ENCODE data around the gene NOTCH1.

Gene NOTCH1

DNA sequence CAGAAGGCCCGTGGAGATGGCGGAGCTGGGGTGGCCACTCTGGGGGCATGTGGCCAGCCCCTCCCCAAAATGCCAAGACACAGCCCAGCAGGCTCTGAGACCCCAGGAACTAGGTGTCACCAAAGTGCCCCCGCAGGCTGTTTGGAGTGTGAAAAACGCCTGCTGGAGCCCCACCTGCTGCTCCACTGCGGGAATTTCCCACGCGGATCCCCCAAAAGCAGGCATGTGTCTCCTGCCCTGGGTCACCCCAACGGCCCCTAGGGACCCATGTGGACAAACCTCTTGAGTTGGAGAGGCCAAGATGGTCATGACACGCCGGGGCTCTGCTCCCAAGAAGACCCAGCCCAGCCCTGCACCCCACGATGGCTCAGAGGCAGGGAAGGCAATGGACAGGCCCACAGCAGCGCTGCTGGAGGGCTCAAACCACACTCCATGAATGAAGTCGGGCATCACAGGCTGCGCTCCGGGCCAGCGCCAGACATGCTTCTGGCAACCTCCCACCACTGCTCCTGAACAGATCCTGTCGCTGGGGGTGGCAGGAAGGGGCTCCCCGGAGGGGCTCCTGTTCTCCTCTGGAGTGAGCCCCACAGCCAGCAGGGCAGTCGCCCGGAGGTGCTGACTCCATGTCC, 15.3 kb downstream of the NOTCH1 start:
- DNase-seq = no peak

DNA sequence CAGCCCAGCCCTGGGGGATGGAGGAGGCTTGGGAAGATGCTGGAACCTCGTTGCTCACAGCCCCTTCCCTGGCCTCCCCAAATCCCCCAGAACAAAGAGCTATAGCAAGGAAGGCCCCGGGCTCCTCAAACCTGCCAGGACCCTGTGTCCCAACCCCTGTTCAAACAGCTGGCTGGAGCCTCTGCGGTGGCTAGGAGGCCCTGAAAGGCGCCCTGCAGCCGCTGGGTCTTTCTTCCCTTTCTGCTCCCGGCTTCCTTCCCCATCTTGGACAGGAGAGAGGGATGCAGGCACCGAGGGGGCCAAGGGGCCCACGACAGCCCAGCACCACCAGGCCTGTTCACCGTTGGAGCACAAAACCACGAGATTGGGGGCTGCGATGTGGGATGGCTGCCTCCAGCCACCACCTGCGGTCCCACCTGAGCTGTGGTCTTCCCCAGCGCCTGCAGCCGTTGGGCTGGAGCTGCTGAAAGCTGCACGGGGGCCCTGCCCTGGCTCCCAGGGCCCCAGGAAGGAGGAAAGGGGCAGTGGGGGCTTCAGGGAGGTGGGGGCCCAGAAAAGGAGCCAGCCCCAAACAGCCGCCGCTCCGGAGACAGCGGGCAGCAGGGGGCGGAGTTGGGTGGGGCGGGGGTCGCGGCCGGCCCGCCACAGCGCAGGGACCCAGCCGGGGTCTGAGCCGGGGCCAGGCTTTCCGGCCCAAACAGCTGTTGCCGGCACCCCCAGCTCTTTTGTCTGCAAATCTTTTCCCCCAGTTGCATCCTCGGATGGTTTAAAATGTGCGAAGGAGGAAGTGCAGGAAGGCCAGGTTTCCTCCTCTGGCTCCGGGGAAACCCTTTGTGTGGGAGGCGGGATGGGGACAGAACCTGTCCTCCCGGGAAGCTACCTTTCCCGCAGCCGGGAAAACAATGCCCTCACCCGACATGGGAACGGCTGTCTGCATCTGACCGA, 16.1 kb downstream of the NOTCH1 start:
- no peak for DNase-seq

DNA sequence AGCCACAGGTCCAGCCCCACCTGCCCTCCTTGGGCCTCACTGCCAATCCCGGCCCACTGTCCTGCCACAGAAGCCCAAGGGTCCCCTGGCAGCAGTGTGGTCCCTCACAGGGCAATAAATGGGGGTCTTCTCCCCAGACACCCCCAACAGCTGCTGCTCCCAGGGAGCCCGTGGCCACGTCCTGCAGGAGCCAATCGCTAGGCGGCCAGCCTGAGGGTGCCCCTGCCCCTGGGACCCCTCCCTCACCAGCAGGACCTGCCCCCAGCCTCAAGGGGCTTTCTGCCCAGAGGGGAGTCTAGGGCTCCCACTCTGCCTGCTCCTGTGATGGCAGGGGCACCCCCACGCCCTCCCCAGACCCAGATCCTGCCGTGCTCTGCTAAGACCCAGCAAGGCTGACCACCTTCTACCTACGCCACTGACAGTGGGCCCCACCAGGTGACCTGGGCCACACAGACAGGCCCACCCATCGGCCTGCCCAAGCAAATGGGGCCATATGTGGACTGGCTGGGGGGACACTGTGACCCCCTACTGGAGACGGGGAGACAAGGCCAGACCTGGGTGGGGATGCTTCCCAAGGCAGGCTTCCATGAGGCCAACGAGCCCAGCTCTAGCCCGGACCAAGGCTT, 17.0 kb downstream of the NOTCH1 start:
- DNase-seq = no peak

DNA sequence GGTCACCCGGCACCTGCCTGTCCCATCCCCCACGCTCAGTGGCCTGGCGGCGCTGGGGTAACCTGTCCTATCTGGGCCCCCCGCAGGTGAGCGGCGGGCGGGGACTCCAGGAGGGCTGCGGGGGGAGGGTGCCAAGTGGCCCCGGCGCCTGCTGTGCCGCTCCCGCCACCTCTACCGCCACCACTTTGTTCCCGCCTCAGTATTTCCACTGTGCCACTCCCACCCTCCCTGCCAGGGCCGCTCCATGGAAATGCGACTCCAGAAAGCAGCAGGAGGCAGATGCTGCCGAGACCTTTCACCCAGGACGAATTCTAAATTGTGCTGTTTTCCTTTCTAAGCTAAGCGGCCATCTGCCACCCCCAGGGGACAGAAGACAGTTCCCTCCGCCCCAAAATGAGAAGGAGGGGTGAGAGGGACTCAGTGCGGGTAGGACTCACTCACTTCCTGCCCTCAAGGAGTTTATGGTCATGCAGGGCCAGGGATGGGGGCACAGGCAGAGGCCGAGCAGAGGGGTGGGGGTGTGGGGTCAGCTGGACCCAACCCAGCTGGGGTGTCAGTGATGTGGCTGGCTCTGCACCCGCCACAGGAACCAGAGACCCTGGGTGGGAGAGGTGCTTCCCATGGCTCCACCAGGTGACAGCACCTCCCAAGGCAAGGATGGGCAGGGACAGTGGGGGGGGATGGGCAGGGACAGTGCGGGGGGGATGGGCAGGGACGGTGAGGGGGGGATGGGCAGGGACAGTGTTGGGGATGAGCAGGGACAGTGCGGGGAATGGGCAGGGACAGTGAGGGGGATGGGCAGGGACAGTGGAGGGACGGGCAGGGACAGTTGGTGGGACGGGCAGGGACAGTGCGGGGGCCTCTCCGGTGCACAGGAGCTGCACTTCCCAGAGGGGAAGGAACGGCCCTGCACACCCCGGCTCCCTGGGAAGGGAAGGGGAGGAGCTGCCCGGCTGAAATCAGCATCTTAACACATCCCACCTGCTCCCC, 17.8 kb downstream of the NOTCH1 start:
- DNase-seq = no peak

DNA sequence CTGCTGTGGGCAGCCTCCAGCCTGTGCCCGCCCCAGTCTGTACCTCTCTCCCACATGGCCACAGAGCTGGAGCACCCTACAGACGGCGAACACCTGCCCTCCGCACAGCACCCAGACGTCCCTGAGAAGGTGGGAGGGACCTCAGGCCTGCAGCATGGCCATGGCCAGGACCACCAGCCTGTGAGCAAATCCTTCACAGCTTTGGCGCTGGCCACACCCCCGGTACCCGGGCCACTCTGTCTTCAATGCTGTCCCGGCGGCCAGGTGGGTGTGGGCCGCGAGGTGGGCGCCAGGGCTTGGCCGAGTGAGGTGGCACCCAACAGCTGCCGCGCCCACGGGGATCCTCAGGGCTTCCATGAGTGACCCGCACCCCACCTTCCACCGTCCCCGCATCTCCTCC, 18.7 kb downstream of the NOTCH1 start:
- no peak for DNase-seq

DNA sequence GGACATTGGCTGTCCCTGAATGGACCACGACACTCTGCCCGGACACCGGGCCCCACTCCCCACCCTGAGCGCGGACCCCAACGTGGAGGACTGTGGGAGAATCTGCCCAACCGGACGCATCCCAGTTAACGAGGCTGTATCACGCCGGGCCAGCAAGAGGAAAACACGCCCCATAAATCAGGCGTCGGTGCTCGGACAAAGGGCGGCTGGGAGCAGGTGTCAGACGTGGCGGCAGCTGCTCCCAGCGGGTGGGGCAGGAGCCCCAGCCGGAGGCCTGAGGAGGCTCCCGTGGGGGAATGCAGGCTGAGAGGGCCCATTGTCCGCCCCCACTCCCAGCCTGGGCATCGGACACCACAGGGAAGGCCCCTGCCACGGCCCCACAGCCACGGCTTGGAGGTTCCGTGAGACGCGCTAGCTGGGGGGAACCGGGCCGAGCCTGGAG, 19.2 kb downstream of the NOTCH1 start:
- no peak for DNase-seq

DNA sequence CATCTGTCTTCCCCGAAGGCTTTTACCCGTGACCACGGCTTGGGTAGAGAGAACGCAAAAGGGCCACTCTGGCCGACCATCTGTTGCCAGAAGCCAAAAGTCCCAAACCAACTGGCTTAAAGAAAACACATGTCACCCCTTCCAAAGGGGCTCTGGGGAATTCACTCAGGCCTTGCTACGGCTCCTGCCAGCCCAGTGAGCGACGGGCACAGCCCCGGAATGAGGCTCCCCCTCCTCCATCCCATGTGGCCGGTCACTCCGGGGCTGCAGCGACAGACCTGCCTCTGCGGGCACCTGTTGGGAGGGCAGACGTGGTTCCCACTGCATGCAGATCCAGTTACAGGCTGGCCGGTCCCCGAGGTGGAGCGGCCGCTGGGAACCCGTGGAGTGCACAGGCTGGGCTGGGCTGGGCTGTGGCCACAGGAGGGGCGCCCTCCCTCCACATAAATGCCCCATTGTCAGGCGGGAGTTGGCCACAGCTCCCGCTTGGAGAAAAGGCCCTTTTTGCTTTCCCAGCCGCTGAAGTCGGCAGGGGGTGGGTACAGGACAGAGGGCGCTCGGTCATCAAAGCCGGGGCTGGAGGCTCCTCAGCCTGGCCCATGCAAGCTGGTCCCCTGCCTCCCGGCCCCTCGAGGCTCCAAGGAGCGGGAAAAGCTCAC, 19.9 kb downstream of the NOTCH1 start:
- DNase-seq = no peak

DNA sequence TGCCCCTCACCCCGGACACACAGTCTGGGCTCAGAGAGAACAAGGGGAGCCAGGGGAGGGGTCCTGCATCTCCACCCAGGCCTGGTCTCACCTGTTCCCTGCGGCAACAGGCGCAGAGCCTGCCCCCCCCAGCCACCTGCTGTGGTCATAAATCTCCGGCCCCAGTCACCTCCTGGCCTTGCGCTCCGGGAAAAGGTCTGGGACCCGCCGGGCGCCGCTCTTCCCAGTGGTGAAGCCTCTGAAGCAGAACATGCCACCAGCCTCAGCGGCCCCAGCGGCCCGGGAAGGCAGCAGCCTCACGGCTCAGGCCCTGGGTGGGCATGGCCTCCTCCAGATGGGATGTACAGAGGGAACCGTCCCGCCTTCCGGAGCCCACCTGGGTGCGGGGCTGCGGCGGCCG, 20.6 kb downstream of the NOTCH1 start:
- DNase-seq = no peak

DNA sequence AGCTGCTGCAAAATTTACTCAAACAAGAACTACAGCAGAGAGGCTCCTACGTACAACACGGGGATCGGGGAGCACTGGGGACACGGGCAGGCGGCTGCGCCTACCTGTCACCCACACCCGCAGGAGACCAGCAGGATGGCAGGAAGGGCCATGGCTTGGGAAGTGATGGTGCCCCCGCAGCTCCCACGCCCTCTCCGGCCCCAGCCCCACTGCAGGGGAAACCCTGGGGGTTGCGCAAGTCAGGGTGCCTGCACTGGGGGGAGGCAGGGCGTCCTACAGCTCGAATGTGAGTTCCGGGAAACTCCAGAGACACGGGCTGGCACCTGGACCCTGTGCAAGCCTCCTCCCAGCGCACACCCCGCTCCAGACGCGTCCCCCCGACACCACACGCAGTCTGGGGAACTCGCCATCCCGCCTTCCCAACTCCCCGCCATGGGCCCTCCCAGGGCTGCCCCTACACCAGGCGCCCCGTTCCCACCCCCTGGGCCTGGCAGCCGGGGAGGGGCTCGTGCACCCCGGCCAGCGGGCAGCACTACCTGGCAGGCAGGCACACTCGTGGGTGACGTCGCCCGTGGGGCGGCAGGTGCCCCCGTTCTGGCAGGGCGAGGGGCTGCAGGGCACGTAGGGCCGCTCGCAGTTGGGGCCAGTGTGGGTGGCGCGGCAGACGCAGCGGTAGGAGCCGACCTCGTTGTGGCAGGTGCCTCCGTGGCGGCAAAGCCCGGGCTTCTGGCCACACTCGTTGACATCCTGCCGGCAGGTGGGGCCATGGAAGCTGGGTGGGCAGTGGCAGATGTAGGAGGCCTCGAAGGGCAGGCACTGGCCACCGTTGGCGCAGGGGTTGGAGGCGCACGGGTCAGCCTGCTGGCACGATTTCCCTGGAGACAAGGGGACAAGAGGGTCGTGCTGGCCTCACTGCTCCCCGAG, 23.3 kb downstream of the NOTCH1 start:
- no peak for DNase-seq

DNA sequence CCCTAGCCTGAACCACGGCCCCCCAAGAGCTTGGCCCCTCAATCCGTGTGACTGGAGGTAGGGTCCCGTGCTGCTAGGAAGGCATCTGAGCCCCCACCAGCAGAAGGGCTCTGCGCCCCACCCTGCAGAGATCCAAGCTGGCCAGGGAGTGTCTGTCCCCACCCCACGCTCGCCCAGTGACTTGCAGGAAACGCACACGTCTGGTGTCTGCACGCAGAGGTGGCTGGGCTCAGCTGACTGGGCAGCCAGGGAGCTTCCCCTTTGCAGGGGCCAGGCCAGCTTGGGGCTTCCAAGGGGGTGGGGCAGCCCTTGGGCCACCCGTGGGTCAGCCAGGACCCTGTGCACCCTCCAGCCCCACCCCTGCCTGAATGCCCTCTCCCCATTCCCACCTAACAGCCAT, 24.3 kb downstream of the NOTCH1 start:
- no peak for DNase-seq

DNA sequence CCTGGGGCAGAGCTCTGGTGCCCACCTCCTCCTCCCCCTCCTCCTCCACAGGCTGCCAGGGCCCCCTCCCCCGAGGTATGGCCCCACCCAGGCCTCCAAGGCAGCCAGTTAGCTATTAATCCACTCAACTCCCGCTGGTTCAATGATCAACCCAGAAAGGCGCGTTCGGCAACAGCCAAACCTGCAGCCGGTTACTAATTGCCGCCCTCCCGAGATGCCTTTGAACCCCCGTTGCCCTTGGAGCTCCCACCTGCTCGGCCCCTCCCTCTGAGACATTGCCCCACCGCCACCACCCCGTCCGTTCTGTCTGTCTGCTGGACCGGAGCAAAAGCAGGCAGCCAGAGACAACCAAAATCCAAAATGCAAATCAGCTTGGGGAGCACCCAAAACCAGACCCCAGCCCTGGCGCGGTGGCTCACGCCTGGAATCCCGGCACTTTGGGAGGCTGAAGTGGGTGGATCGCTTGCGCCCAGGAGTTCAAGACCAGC, 25.8 kb downstream of the NOTCH1 start:
- no peak for DNase-seq

DNA sequence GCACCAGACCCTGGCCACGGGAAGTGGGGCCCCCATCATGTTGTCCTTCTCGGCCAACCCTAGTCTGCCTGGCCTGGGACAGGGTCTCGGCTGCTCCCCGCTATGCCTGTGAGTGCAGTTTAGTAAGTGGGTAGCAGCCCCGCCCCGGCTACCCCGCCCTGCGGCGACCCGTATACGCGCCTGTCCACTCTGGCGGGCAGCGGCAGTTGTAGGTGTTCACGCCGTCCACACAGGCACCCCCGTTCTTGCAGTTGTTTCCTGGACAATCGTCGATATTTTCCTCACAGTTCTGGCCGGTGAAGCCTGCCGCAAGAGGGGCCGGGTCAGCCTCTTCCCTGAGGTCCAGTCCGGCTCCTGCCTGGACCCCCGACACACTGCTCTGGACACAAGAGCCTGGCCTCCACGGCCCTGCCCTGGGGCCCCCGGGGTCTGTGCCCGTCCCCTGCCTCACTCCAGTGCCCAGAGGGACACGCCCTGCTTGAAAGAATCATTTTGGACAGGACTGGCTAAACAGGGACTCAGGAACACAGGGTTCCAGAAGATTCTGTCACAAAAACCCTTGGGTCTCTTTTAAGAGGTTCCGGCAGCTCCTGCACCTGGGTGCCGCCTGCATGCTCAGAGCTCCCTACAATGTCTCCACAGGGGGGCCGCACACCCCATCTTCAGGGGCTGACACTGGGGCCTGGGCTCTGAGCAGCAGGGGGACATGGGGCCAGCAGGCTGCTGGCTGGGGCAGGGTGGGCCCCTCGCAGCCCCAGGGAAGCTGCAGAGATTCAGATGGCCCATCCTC, 26.4 kb downstream of the NOTCH1 start:
- DNase-seq = no peak

DNA sequence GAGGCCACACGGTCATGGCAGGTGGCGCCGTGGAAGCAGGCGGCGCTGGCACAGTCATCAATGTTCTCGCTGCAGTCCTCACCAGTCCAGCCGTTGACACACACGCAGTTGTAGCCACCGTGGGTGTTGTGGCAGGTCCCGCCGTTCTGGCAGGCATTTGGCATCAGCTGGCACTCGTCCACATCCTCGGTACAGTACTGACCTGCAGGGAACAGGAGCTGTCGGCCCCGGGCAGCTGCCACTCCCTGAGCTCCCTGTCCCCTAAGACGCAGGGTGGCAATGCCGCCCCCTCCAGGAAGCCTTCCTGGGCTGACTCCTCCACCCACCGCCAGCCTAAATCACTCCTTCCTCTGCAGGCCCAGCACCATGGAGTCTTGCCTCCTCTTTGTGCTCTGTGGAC, 27.2 kb downstream of the NOTCH1 start:
- no peak for DNase-seq

DNA sequence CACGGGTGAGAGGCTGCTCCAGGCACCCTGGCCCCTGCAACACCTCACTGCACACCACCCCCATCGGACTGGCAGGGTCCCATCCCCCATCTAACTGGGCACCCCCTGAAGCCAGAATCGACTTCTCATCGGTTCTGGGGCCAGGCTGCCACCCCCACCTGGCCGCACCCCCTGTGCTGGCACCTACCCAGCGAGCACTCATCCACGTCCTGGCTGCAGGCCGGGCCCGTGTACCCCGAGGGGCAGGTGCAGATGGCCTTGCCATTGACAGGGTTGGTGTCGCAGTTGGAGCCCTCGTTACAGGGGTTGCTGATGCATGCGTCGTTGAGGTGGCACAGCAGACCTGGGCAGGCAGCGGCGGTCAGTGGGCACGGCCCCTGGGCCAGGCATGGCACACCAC, 27.9 kb downstream of the NOTCH1 start:
- no peak for DNase-seq

DNA sequence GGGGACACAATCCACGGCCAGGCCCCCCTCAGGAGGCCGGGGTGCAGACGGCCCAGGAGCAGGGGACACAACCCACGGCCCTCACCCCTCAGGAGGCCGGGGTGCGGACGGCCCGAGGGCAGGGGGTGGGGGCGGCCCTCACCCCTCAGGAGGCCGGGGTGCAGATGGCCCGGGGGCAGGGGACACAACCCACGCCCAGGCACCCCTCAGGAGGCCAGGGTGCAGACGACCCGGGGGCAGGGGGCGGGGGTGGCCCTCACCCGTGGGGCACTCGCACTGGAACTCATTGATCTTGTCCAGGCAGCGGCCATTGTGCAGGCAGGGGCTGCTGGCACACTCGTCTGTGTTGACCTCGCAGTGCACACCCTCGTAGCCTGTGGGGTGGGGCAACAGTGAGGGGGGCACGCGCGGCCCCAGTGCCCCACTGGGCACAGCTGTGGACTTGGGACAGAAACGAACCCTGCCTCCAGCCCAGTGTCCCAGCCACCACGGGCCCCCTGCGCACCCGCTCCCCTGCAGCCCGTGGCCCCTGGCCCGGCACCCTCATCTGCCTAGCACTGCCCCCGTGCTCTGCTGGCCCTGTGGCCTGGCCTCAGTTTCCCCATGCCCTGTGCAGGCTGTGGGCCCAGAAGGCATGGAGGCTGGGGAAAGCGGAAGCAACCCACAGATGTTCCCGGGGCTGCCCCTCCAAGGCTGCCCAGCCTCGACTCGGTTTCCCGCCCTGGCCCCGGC, 28.7 kb downstream of the NOTCH1 start:
- no peak for DNase-seq

DNA sequence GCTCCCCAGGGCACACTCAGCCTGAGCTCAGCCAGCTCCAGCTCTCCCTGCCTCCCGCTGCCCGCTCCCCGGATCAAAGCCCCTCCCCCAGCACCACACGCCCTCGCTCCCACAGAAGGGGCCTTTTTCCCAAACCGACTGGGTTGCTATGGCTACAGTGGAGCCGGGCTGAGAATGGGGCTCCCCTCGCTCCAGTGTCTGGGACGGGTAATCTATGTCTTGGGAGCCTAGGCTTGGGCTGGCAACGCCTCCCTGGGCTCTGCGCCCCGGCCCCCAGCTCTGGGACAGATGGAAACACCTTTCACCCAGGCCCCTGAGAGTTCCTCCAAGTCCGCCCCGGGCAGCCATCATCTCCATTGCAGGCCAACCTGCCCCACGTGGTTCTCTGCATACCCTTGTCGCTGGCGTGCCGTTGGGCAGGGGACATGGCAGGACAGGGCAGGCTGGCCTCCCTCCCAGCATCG, 29.6 kb downstream of the NOTCH1 start:
- no peak for DNase-seq

DNA sequence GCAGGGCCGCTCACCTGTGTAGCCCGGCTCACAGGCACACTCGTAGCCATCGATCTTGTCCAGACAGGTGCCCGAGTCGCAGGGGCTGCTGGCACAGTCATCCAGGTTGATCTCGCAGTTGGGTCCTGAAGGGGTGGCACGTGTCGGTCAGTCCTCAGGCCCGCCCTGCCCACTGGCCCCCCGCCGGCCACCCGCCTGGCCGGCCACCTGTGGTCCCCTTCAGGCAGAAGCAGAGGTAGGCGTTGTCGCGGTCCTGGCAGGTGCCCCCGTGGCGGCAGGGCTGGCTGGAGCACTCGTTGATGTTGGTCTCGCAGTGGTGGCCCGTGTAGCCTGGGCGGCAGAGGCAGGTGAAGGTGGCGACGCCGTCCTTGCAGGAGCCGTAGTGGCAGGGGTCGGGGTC, 30.6 kb downstream of the NOTCH1 start:
- no peak for DNase-seq

DNA sequence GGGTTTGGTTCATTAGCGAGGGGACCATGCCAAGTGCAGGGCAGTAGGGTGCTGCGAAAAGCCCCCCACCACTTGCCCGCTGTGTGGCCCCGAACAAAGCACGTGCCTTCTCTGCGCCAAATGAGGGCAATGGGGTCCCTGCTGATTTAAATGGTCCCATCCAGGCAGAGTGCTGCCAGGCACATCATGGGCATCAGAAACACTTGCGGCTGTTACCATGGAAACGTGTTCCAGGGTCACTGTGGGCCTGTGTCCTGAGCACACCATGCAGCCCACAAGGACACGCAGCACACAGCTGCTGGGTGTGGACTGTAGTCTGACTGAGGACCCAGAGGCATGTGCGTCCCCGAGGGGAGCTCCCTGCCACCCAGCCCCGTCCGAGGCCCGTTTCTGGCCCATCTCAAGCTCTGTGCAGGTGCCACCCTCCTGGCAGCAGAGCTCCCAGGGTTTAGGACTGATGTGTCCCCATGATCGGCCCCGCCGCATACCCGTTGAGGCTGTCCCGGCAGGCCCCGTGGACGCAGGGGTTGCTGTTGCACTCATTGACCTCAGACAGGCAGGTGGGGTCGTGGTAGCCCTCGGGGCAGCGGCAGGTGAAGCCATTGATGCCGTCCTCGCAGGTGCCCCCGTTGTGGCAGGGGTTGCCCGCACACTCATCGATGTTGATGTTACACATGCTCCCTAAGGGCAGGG, 31.7 kb downstream of the NOTCH1 start:
- no peak for DNase-seq
